ENCODE data around the gene AIPL1. TPM values are rescaled to one million over a fixed set of nuclear protein-coding genes. Genes with fewer than 3 reads are reported as not detected.

Gene AIPL1
- total and polyA plus RNA-seq, 2 donors (not counting 3 experiments of a cell fraction or from before 2014, with no cell fraction given) = not detected

GRCh38 chr17:6470751-6471521 is 36.0 kb upstream of the AIPL1 start:
- intact Hi-C loops (cut with micrococcal nuclease) (loop anchor here (5.0 kb wide), 2 partner anchors 36 to 151 kb away; no protein-coding TSS in a partner anchor), dilution Hi-C loops (cut with MboI; ENCODE audit: extremely low pct_ligation_motif_present, low sequenced_read_pairs) (no loop called here)
- FAIRE-seq = no peak
- no TSS peak for BruUV-seq (replicated peaks)
- CTCF ChIA-PET = interaction anchor here (0.7 to 5.8 kb wide), 20 partner anchors 8 to 1032 kb away, joined by 3 to 77 read pairs (median 4); partner anchors contain the start of genes KIAA0753 and TXNDC17
- Histone ChIP-seq H4K20me1 (replicated peaks; ENCODE audit: control insufficient read depth, extremely low read depth, insufficient read depth, low read length) (no peaks in the 10 kb centered on the region), H3K36me3 (ENCODE audit: control insufficient read depth in 2 of 2, extremely low read depth in 1 of 2, insufficient read depth in 2 of 2, low read length in 2 of 2) (no peaks in the 10 kb centered on the region), H3K4me3 (replicated peaks in 1 of 3; ENCODE audit: insufficient read depth in 1 of 3, low read depth in 1 of 3, low read length in 3 of 3) (no peak overlapping the region), H3K79me2 (ENCODE audit: control insufficient read depth, insufficient read depth, low read length) (no peaks in the 10 kb centered on the region), H3K4me1 (ENCODE audit: control insufficient read depth, extremely low read depth, insufficient read depth, low read length) (peaks cover 6% of the 10 kb centered on the region), H3K27me3 (ENCODE audit: control insufficient read depth in 2 of 2, insufficient read depth in 2 of 2, low read length in 2 of 2) (no peaks in the 10 kb centered on the region), H3K9ac (replicated peaks; ENCODE audit: extremely low read depth, insufficient read depth, low read length) (no peak overlapping the region), H2AFZ (ENCODE audit: low read depth, low read length) (no peak overlapping the region), H3K9me1 (replicated peaks; ENCODE audit: control insufficient read depth, extremely low read depth, insufficient read depth, low read length) (no peaks in the 10 kb centered on the region), H3K27ac (ENCODE audit: insufficient read depth, low read depth, low read length) (no peak overlapping the region), H3K9me3 (replicated peaks; ENCODE audit: control insufficient read depth, insufficient read depth, low read length) (no peaks in the 10 kb centered on the region), H3K4me2 (ENCODE audit: insufficient read depth, low read length) (no peak overlapping the region)
- DNase-seq (ENCODE audit: low read depth, low spot score) = no peak
- POLR2A ChIA-PET = no interaction called here
- no peak for TF ChIP-seq JUN (IDR thresholded peaks at IDR 0.05; ENCODE audit: borderline replicate concordance, insufficient read depth, insufficient read length, low read depth)
- TF ChIP-seq MAX (IDR thresholded peaks at IDR 0.05; ENCODE audit: insufficient read depth, insufficient read length) = no peak
- TF ChIP-seq EZH2 (IDR thresholded peaks at IDR 0.05; ENCODE audit: borderline replicate concordance, low read depth, low read length, severe bottlenecking) = no peak
- TF ChIP-seq POLR2AphosphoS5 (IDR thresholded peaks at IDR 0.05; ENCODE audit: insufficient read depth, low read depth, low read length) = no peak
- no peak for TF ChIP-seq CTCF (IDR thresholded peaks at IDR 0.05; ENCODE audit: extremely low read depth in 1 of 2, insufficient read depth in 1 of 2, low read depth in 1 of 2, low read length in 2 of 2)
- TF ChIP-seq POLR2A (IDR thresholded peaks at IDR 0.05; ENCODE audit: low read depth, low read length) = no peak
- TF ChIP-seq FOS (IDR thresholded peaks at IDR 0.05; ENCODE audit: borderline replicate concordance, insufficient read depth, low read length) = no peak
- no peak for TF ChIP-seq GATA2 (IDR thresholded peaks at IDR 0.05; ENCODE audit: insufficient read depth, insufficient read length, low read depth, low read length)
- no peak for TF ChIP-seq MYC (IDR thresholded peaks at IDR 0.05; ENCODE audit: low read depth, low read length)

Data from endothelial cell of umbilical vein (primary cell).